Measurements from ENCODE around the gene DPY19L1.
"Not testable (repeated sequence)": the region's sequence is repeated elsewhere in the genome, so short reads cannot be mapped to it uniquely, and the experiment has no call there.

Gene DPY19L1

DNA sequence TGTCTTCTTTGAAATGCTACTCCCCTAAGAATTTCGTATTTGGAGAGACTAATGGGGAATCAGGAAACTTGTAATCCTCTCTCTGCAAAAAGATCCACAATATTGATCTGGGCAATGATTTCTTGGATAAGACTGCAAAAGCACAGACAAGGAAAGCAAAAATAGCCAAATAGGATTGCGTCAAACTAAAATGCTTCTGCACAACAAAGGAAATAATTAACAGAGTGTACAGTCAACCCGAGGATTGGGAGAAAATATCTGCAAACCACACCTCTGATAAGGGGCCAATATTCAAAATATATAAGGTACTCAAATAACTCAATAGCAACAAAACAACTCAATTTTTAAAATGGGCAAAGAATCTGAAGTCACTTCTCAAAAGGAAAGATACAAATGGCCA lies 52.1 kb downstream of the DPY19L1 start:
- not testable (repeated sequence) for DNase-seq

DNA sequence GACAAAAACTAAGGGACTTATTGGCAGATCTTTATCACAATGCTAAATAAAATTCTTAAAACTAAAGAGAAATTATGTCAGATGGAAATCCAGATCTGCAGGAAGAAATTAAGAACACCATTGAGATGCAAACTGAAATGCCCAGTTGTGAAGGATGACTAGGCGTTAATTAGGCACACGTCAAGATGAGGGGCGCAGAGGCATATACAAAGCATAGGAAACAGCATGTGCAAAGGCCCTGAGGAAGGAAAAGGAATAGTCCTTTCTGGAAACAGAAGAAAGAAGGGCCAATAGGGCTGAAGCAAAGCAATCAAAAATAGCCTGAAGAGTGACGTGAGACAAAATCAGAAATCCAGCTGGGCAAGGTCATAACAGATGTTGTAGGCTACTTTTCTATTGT lies 53.1 kb downstream of the DPY19L1 start:
- not testable (repeated sequence) for DNase-seq

DNA sequence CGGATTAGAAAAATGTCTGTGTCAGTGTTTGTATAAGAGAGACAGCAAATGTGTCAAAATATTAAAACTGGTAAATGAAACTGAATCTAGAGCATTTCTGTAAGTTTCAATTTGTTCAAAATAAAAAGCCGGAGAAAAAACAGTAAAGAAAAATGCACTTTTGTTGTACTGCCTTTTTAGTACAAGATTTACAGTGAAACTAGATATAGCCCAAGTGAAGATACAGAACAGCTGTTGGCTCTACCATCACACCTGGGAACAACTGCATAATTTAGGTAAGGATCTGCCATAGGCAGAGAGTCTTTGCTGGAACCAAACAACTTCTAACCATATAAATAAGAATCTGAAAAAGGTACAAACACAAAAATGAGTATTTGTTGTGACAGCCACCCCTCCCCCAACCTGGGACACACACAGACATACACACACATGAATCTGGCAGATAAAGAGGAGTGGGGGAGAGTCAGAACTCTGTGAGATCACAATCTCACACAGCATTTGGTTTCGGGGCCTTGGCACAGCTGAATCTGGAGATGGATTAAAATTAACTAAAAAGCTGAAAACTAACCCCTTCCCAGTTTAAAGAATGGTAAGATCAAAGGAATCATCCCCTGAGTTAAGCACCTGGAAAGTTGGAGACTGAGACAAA lies 54.8 kb downstream of the DPY19L1 start:
- DNase-seq: no peak

DNA sequence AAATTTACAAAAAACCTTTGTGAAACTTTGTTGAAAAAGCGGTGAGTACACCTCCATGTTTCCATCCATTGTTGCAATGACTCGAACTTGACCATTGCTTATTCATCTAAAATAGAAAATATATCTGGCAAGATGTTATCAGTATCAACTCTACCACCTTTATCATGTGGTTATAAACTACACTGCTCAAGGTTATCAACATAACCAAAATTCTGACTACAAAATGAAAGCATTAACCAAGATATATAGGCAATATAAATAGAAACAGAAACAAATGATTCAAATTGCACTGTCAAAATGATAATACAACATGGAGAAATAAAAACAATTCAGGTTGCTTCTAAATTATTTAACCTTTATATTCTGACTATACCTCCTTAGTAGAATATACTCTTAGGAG lies 58.2 kb downstream of the DPY19L1 start:
- DNase-seq: not testable (repeated sequence)

DNA sequence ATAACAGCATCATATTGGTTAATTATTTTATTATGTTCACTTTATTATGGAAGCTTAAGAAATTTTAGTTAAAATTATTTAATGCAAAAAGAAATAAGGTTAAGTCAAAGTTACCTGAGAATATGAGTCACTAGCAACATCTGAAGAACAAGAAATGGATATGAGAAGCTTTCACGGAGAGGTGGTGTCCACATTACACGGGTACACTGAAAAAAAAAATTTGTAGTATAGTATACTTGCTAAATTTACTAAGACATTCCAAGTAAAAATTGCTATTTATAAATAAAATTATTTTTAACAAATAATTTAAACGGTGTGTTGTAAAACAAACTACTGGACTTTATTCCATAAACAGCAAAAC lies 63.9 kb downstream of the DPY19L1 start:
- no peak for DNase-seq

DNA sequence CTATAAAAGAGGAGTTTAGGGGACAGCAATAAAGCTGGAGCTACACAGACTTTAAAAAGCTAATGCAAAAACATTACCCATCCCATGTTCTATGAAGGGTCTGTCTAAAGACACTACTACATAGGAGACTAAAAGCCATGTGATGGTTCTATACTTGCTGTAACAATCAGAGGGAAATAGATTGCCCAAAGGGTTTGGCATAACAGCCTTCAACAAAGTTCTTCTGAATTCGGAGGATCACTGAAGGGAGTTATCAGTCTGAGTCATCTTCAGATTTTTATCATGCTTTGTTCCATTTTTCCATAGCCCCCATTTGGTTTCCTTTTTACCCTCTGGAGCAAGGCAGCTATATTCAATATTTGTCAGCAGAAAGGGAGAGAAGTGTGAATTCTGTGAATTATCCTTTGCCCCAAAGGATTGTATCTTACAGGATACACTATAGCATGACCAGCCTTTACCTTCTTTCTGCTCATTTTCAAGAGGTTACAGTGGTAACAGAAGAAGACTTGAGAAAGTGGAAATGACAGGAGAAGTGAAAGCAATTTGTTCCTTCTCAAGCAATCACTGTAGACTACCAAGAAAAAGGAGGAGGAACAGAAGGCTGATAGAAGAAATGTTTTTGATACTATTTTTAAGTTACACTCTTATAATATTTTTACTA lies 64.4 kb downstream of the DPY19L1 start:
- DNase-seq: not testable (repeated sequence)

DNA sequence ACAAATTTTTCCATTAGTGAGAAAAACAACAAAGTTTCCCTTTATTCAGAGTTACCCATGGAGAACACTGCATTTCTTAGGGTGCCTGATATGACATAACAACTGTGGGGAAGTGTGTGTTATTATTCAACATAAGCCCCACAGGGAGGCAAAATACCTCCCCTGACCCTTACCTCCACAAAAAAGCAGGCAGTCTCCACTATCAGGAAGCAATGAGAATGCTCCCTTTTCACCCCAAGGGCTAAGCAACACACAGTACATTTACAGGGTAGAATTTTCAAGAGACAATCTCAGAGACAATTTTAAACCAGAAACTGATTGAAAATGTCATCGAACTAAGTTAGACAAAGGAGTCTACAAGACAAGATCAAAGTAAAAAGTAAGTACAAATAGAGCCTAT lies 69.5 kb downstream of the DPY19L1 start:
- DNase-seq: not testable (repeated sequence)

DNA sequence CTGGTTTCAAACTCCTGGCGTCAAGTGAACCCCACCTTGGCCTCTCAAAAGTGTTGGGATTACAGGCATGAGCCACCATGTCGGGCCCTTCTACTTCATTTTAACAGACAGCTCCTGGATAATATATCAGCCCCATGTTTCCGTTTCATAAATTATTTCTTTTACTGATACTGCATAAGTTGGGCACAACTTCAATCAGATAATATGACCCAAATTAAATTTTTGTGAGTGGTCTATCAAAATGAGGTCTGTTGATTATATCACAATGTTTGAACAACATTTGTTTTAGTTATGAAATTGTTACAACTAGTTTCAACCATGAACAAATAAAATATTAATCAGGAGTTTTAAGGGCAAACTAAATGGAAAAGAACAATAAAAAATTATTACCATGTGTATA lies 70.8 kb downstream of the DPY19L1 start:
- not testable (repeated sequence) for DNase-seq

DNA sequence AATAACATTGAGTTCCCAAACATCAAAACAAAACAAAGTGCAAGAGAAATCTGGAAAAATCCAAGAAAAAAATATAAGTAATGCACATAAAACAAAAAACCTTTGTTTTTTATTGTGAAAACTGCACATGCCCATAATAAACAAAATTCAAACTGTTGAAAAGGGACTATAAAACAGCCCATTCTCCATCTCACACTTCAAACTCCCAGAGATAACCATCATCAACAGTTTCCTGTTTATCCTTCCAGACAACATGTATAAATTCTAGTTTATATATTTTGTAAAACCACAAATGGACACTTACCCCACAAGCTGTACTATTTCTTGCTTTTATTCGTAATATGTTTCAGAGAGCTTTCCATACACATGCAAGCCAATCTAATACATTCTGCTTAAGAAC lies 79.3 kb downstream of the DPY19L1 start:
- no peak for DNase-seq

DNA sequence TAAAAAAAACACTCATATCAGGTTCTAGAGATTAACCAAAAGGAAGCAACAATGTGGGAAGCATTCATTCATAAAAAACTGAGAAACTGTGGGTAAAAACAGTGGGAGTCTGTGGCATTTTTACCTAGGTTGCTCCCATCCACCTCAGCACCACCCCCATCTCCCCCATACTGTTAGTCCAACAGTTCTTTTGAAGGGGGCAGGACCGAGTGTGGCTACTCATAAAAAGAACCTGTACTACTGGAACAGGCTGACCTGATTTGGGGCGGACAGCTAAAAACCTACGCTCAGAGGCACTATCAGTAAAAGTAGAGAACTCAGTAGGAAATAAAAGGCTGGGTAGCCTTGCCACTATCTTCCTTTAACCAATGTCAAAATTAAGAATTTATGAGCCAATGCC lies 84.5 kb downstream of the DPY19L1 start:
- DNase-seq: no peak

DNA sequence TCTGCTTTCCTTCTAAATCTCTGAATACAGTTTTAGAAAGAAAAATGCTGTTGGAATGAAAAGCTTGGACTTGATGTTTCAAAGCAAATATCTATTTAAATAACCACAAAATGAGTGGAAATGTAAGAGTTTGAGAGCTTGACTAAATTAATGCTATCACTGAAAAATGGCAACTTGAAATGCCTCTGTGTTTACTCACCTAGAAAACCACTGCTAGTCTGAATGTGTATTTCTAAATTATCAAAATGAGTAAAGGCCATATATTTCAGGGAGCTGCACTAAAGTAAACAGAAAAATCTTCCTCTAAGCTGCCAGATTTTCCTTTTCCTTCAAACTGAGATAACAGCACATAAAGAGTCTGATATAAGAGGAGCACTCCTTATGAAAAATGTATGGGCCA lies 87.9 kb downstream of the DPY19L1 start:
- no peak for DNase-seq

DNA sequence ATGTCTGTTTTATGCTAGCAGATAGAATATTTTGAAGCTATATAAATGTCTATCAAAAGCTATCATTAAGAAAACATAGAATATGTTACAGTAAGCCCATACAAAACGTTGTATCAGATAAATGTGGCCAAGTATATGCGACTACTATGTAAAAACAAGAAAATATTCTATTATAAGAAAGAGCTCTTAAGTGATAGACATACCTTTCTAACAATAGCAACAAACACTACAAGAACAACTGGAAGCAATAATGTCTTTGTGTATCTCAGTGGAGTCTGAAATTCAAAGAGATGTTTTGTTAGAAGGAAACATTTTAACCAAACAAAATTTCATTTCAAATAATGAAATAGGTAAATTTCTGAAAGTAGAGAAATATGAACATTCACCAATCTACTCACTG lies 89.9 kb downstream of the DPY19L1 start:
- not testable (repeated sequence) for DNase-seq

DNA sequence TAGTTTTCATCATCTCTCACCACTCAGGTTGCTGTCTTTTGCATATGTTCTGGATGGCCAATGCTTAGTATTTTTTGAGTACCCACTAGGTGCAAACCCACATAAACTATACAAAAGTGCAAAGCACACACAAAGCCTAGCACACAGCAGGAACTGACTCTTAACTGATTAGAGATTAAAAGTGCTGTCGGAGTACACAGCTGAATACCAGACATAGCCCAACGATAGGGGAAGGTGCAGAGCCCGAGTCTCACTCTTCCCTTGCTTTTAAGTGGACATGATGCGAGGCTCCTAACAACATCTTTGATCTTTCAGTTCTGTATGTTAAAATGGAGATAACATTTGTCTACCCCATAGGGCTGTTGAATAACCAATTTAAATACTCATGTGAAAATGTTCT lies 90.8 kb downstream of the DPY19L1 start:
- DNase-seq: no peak

DNA sequence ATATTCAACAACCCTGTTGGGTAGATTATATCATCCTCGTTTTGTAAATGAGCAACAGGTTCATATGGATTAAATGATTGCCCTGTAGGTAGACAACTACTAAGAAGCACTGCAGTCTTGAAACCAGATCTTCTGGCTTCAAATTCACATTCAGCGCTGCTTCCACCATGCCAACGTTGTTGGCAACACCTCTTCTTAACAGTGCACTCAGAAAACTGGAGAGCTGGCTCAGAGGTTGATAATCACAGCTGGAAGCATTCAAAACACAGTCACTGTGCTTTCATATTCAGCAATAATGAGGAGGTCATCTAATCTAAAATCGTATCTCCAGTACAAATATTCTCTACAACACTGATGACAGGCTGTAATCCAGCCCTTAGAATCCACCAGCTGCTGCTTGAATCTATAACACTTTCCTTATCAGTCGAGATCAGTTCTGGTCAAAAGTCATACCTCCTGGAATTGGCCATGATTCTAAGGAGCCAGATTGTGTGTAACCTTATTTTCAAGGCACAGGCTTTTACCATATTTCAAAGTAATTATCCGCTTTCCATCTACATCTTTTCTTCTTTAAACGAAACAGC lies 91.3 kb downstream of the DPY19L1 start:
- DNase-seq: not testable (repeated sequence)

DNA sequence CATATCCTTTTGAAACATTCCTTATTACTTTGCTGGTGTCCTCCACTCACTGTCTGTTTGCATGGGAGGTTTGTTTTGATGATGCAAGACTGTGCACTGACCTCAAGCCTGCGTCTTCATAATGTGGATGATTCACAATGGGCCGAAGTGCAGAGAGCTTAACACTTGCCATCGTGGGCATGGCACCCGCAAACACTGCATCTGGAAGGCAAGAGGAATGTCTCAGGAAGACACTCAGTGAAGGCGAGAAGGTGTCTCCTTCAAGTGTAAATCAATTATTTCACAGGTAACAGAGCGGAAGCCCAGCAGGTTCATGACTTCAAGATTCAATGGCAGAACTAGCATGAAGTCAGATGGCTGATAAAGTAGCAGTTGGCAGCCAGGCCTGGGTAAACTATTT lies 98.1 kb downstream of the DPY19L1 start:
- DNase-seq: no peak

DNA sequence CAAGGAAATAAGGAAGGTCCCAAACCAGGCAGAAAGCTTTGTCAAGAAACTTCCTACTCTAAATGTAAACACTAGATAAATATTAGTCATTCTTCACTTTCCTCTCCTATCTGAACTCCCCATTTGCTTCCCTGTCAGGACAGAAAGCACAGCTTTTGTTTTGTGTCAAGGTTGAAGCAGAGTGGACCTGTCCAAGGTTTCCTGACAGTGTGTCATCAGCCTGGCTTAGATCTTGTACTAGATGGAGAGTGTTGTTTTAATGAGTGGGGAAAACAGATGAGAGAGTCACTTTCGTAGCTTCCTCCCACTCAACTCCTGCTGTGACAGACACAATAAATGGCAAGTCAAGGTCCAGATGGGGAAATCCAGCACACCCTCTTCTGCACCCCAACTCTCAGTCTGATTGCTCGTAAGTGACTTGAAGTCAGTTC lies 101.5 kb downstream of the DPY19L1 start:
- not testable (repeated sequence) for DNase-seq

DNA sequence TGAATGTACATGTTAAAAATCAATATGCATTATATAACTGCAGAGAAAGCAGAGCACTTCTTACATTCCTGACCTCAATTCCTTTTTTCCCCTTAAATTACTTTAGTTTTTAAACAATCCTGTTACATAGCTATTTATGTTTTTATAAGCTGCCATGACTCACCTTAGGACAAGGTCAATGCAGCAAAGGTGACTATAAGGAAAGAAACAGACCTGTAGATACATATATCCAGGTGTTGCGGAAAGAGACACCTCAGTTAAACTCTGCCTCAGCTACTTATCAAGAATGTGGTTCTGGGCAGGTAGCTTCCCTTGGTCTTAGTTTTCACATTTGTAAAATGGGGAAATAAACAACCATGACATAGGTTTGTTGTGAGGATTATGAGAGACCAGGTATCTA lies 105.5 kb downstream of the DPY19L1 start:
- DNase-seq: no peak

DNA sequence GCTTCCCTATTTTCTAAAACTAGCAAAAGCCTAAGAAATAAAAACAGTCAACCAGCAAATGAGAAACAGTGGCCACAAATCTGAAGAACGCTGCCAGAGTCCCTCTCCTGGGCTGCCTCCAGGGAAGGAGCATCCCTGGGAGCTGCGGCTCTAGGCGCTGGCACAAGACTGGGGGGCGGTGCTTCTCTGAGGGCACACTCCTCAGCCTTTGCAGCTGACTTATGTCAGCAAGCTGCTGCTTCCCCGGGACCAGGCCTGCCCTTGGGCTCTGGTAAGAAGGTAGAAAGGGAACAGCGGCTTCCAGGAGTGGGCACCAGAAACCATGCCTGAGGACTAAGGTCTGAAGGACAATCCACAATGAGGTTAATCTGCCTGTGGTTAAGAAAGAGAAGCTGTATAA lies 107.5 kb downstream of the DPY19L1 start:
- DNase-seq: not testable (repeated sequence)

DNA sequence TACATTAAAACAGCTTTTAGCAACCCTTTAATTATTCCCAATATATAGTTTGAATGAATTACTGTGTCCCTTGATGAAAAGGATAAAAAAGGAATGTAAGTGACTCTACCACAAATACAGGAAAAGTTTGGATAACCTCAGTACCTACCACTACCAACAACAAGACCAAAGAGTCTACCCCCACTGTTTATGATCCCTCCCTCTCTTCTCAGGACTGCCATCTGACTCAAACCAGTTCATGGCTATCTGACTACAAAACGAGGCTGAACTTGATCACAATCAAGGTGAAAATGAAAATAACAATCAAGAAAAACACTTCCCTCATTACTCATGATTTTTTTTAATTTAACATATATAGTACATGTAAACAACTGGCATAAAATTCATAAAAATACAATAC lies 108.7 kb downstream of the DPY19L1 start:
- no peak for DNase-seq

DNA sequence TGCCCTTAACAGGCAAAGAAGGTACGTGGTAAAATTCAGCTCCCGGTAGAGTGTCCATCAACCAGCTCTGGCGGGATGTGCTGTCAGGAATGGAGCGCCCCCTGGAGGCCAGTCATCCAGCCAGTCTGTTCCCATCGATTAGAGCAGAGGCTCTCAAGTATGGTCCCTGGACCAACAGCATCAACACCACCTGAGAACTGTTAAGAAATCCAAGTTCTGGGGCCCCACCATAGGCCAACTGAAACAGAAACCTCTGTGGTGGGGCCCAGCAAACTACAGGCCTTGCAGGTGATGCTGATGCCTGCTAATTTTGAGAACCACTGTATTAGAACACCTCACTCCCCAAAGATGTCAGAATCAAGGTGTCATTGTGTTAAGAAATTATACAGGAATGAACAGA lies 109.2 kb downstream of the DPY19L1 start:
- DNase-seq: no peak

DNA sequence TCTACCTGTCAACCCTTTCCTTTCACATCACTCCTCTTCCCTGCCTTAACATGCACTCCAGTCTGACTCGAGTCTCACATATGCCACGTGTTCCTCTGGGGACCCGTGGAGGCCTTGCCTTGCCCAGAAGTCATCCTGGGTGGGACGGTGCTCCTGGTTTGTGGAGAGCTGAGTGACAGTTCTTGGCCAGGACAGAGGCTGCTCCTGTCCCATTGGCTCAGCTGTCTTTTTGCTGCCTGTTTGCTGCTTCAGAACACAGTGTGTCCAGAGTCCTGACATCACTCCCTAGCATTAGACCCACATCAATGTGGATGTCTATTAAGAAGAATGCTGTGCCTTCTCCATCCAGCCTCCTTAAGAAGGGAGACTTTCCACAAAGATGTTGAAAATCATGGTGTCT lies 116.8 kb downstream of the DPY19L1 start:
- not testable (repeated sequence) for DNase-seq

DNA sequence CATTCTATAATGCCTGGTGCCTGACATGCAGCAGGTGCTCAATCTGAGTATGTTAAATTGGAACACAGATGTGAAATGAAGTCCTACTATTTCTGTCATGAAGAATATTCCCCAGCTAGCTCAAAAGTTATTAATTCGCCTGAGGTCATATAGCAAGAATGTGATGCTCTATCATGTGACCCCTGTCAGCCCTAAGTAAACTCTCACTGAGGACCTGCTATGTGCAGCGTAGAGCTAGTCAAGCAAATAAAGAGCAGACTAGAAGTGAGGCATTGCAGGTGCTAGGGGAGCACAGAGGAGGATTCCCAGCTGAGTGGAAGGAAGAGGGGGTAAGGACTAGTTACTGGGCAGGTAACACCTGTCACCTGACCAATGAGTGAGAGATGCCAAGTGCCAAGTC lies 118.2 kb downstream of the DPY19L1 start:
- not testable (repeated sequence) for DNase-seq

DNA sequence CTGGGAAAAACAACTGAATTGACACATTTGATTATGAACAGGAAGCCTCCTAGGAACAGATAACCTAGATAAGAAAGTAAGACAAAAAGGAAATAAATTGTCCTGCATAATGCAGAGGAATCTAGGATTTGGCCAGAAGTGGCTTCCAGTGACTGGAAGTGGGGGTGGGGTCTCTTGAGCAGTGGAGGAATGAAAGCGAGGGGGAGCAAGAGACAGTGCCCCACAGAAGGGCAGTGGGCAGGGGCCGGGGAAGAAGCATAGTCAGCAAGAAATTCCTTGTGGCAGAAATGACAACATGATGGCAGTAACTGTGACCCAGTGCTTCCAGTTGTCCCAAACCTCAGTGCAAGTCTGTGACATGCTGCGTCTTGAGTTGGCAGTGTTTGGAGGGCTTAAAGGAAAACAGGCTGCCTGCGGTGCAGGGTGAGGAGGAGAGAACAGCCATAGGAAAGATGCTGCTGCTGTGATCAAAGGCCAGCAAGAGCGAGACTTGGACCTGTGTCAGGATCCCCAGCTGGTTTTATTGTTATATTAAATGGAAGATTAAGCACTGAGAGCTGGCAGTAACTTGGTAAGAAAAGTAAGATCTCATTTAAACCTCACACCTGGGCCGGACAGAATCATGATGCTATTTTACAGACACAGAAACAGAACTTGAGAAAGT lies 119.0 kb downstream of the DPY19L1 start:
- not testable (repeated sequence) for DNase-seq

DNA sequence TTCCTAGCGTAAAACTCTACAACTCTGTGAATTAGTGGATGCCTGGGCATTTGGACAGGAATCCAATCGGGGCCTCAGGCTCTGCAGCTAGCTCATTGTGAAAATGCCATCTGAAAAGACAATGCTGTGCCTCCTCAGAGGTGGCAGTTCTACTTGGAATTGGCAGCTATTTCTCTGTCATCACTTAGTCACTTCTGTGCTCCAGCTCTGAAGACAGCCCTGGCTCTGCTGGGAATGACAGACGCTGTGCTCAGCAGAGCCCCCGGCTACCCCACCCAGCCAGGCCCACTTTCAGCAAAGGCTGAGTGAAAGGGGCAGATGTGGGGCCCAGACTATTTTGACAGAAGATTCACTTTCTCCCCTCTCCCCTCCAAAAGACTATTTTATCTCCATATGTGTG lies 119.8 kb downstream of the DPY19L1 start:
- DNase-seq: not testable (repeated sequence)
